ENCODE results near the gene NRGN. TPM values are rescaled to one million over a fixed set of nuclear protein-coding genes. Genes with fewer than 3 reads are reported as not detected.

NRGN gene
- total and polyA plus RNA-seq, 2 of the 4 experiments (the other 2 are of a cell fraction), result 0.54 to 24.8 TPM

DNA sequence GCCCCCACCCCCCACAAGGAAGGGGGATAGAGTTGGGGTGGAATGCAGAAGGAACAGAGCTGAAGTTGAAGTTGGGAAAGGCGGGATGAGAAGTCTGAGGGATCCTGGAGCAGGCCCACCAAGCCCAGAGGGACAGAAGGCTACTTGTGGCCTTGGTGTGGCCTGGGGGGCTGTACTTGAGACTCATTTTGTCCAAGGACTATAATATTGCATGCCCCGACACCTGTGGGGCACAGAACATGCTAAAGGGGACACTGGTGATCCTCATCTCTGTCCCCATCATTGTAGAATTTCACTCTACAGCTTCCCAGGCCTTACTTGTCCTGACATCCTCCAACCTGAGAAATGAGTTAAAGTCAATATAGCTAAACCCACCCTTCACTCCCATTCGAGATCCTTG, 21.1 kb downstream of the NRGN start:
- CTCF ChIA-PET, result no interaction called here
- Histone ChIP-seq H4K91ac (ENCODE audit: insufficient read depth, low read depth, low read length) (no peak overlapping the region), H3K56ac (ENCODE audit: extremely low read depth, insufficient read depth, low read length) (no peak overlapping the region), H3K4me1 (ENCODE audit: control insufficient read depth, insufficient read depth, low read length) (peaks cover 1% of the 10 kb centered on the region; the same call in 1 of the 2 replicates), H4K8ac (ENCODE audit: low read depth in 2 of 2, low read length in 2 of 2) (no peak overlapping the region), H3K14ac (replicated peaks; ENCODE audit: low read depth, low read length) (no peak overlapping the region), H3K4ac (ENCODE audit: low read depth, low read length) (no peak overlapping the region), H3K36me3 (ENCODE audit: control insufficient read depth, insufficient read depth, low read length) (no peaks in the 10 kb centered on the region; the same call in 1 of the 2 replicates), H3K9me1 (ENCODE audit: insufficient read depth, low read length) (no peaks in the 10 kb centered on the region; the same call in 1 of the 2 replicates), H4K5ac (ENCODE audit: low read depth, low read length) (no peak overlapping the region), H3K27me3 (ENCODE audit: control insufficient read depth, insufficient read depth, low read length) (peaks cover 17% of the 10 kb centered on the region; the same call in 1 of the 2 replicates), H3K23ac (ENCODE audit: low read depth, low read length) (no peak overlapping the region), H3K27ac (ENCODE audit: insufficient read depth, low read length) (no peak overlapping the region), H2BK15ac (ENCODE audit: low read depth, low read length) (no peak overlapping the region), H2AK5ac (ENCODE audit: low read depth, low read length) (no peak overlapping the region), H3K9ac (ENCODE audit: low read depth, low read length) (no peak overlapping the region), H3K4me2 (ENCODE audit: low read depth, low read length) (no peak overlapping the region), H2BK20ac (ENCODE audit: low read depth, low read length) (no peak overlapping the region), H2BK5ac (ENCODE audit: low read depth, low read length, poor library complexity, severe bottlenecking) (no peak overlapping the region), H3K9me3 (ENCODE audit: control insufficient read depth, insufficient read depth, low read length) (no peaks in the 10 kb centered on the region), H3K79me1 (ENCODE audit: low read depth in 1 of 2, low read length in 2 of 2) (peaks cover 3 to 8% of the 10 kb centered on the region in 2 experiments; a peak in 1 of 4 replicates), H2AK9ac (replicated peaks; ENCODE audit: low read depth, low read length, poor library complexity) (no peak overlapping the region), H2BK120ac (ENCODE audit: low read depth, low read length) (no peak overlapping the region), H3K18ac (ENCODE audit: low read depth, low read length) (no peak overlapping the region), H2AFZ (replicated peaks; ENCODE audit: low read length, poor library complexity) (no peak overlapping the region), H4K20me1 (ENCODE audit: insufficient read depth, low read length) (peaks cover 10% of the 10 kb centered on the region), H3K4me3 (ENCODE audit: insufficient read depth, low read depth, low read length) (no peak overlapping the region)
- intact Hi-C loops (cut with micrococcal nuclease), result no loop called here
- dilution Hi-C loops (cut with HindIII; ENCODE audit: low sequenced_read_pairs, unreplicated experiment), result no loop called here
- no peak for ATAC-seq (ENCODE audit: low read depth)
- BruUV-seq (replicated peaks), result no TSS peak
- TF ChIP-seq, protein P1, sequence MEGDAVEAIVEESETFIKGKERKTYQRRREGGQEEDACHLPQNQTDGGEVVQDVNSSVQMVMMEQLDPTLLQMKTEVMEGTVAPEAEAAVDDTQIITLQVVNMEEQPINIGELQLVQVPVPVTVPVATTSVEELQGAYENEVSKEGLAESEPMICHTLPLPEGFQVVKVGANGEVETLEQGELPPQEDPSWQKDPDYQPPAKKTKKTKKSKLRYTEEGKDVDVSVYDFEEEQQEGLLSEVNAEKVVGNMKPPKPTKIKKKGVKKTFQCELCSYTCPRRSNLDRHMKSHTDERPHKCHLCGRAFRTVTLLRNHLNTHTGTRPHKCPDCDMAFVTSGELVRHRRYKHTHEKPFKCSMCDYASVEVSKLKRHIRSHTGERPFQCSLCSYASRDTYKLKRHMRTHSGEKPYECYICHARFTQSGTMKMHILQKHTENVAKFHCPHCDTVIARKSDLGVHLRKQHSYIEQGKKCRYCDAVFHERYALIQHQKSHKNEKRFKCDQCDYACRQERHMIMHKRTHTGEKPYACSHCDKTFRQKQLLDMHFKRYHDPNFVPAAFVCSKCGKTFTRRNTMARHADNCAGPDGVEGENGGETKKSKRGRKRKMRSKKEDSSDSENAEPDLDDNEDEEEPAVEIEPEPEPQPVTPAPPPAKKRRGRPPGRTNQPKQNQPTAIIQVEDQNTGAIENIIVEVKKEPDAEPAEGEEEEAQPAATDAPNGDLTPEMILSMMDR (conservative IDR thresholded peaks at IDR 0.05; ENCODE audit: low read depth, low read length), result no peak
- TF ChIP-seq, protein P2, sequence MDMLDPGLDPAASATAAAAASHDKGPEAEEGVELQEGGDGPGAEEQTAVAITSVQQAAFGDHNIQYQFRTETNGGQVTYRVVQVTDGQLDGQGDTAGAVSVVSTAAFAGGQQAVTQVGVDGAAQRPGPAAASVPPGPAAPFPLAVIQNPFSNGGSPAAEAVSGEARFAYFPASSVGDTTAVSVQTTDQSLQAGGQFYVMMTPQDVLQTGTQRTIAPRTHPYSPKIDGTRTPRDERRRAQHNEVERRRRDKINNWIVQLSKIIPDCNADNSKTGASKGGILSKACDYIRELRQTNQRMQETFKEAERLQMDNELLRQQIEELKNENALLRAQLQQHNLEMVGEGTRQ (IDR thresholded peaks at IDR 0.05; ENCODE audit: low read depth, low read length), result no peak
- TF ChIP-seq RCOR1 (IDR thresholded peaks at IDR 0.05; ENCODE audit: insufficient replicate concordance, low read length) (no peak), CEBPB (IDR thresholded peaks at IDR 0.05; ENCODE audit: low read depth, low read length) (no peak), BHLHE40 (IDR thresholded peaks at IDR 0.05; ENCODE audit: low read depth, low read length) (no peak), RAD21 (IDR thresholded peaks at IDR 0.05; ENCODE audit: low read length) (no peak), CHD1 (IDR thresholded peaks at IDR 0.05; ENCODE audit: low read depth, low read length) (no peak), POLR2A (IDR thresholded peaks at IDR 0.05; ENCODE audit: low read depth, low read length) (no peak), RFX5 (IDR thresholded peaks at IDR 0.05; ENCODE audit: low read depth, low read length) (no peak), FOS (IDR thresholded peaks at IDR 0.05; ENCODE audit: low read depth, low read length) (no peak), NFE2L2 (IDR thresholded peaks at IDR 0.05; ENCODE audit: low read depth, low read length) (no peak), MXI1 (IDR thresholded peaks at IDR 0.05; ENCODE audit: borderline replicate concordance, low read depth, low read length) (no peak)
- TF ChIP-seq, protein P3, sequence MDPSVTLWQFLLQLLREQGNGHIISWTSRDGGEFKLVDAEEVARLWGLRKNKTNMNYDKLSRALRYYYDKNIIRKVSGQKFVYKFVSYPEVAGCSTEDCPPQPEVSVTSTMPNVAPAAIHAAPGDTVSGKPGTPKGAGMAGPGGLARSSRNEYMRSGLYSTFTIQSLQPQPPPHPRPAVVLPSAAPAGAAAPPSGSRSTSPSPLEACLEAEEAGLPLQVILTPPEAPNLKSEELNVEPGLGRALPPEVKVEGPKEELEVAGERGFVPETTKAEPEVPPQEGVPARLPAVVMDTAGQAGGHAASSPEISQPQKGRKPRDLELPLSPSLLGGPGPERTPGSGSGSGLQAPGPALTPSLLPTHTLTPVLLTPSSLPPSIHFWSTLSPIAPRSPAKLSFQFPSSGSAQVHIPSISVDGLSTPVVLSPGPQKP (IDR thresholded peaks at IDR 0.05; ENCODE audit: borderline replicate concordance, low read depth, low read length), result no peak
- no CpG with 5 or more reads among the region's 3 CpGs for WGBS, 2 experiments (ENCODE audit: extremely low coverage in 2 of 2, insufficient read length in 1 of 2)
- POLR2A ChIA-PET (ENCODE audit: unreplicated experiment), result no interaction called here
- in situ Hi-C loops (cut with MboI; ENCODE audit: low sequenced_read_pairs), result loop anchor here (5.0 to 10.0 kb wide), 2 partner anchors 74 to 89 kb away; partner anchors contain the start of genes SIAE and SPA17
- no peak for DNase-seq

Data from IMR-90 (cell line).